GM12874 (cell line): ENCODE data around the gene AMDHD2.

Experiments used
- TF ChIP-seq, protein P1 (sequence below): IDR thresholded peaks from 2 replicates; pipeline ENCODE4 v1.5.1; 2011; ENCODE audit warnings: low read depth, mild to moderate bottlenecking, control low read depth, low read length, moderate library complexity; ENCODE audit not compliant: insufficient read depth

AMDHD2 gene

DNA sequence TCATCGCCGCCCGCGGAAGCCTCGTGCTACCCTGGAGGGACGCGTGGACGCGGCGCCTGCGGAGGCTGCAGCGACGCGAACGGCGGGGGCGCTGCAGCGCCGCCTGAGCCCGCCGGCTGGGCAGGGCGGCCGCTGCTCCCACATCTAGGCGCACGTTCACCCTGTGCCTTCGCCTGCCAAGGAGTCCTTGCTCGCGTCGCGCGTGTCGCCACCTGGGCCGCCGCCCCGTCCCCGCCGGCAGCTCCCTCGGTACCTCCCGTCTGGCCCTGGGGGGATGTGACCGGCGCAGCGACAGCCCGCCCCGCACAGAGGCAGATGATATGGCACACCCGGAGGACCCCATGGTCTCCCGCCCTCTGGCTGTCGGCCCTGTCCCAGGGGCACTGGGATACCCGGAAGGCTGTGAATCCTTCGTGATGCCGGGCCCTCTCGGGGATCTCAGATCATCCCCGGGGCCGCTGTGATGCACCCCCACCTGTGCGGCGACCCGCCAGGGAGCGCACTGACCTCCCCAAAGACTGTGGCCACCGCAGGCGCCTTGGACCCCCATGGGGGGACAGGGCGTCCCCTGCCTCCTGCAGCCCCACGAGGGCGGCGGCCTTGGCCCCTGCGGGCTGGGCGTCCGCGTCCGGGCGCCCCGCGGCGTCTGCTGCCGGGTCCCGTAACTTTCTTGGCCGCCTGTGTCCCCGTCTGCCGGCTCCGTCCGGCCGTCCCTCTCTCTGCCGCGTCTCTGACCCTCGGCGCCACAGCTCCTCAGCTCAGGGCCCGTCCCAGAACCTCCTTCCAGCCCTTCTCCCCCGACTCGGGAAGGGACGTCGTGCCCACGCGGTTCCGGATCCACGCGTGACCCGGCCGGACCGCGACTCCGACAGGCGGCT lies 45.9 kb upstream of the AMDHD2 start:
- TF ChIP-seq, protein P1, sequence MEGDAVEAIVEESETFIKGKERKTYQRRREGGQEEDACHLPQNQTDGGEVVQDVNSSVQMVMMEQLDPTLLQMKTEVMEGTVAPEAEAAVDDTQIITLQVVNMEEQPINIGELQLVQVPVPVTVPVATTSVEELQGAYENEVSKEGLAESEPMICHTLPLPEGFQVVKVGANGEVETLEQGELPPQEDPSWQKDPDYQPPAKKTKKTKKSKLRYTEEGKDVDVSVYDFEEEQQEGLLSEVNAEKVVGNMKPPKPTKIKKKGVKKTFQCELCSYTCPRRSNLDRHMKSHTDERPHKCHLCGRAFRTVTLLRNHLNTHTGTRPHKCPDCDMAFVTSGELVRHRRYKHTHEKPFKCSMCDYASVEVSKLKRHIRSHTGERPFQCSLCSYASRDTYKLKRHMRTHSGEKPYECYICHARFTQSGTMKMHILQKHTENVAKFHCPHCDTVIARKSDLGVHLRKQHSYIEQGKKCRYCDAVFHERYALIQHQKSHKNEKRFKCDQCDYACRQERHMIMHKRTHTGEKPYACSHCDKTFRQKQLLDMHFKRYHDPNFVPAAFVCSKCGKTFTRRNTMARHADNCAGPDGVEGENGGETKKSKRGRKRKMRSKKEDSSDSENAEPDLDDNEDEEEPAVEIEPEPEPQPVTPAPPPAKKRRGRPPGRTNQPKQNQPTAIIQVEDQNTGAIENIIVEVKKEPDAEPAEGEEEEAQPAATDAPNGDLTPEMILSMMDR, result peak; percentile 68

DNA sequence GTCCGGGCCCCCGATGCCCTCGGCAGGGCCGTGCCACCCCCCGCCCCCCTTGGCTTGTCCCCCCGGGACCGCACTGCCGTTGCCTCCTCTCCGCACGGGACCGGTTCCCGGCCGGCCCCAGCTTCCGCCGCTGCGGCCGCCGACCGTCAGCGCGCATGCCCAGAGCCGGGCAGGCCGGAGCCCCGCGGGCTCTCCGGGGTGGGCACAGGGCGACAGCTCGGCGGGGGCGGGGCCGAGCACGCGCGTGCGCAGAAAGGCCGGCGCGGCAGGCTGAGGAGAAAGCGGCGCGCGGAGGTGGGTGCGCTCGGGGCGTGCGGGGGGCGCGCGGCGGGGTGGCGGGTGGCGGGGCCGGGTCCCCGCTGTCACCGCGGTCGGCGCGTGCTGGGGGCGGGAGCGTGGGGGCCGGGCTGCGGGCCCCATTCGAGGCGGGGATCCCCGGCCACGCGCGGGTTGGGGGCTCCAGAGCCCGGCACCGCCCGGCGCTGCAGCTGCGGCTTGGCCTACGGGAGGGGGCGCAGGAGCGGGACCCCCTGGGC lies 45.2 kb upstream of the AMDHD2 start, which contains the start of gene TBC1D24:
TSS of gene TBC1D24 (plus strand) at position 251 of the 536 bp plus-strand sequence. CDS start 21,022 bp downstream, outside the sequence.
- TF ChIP-seq, protein P1, result no peak

DNA sequence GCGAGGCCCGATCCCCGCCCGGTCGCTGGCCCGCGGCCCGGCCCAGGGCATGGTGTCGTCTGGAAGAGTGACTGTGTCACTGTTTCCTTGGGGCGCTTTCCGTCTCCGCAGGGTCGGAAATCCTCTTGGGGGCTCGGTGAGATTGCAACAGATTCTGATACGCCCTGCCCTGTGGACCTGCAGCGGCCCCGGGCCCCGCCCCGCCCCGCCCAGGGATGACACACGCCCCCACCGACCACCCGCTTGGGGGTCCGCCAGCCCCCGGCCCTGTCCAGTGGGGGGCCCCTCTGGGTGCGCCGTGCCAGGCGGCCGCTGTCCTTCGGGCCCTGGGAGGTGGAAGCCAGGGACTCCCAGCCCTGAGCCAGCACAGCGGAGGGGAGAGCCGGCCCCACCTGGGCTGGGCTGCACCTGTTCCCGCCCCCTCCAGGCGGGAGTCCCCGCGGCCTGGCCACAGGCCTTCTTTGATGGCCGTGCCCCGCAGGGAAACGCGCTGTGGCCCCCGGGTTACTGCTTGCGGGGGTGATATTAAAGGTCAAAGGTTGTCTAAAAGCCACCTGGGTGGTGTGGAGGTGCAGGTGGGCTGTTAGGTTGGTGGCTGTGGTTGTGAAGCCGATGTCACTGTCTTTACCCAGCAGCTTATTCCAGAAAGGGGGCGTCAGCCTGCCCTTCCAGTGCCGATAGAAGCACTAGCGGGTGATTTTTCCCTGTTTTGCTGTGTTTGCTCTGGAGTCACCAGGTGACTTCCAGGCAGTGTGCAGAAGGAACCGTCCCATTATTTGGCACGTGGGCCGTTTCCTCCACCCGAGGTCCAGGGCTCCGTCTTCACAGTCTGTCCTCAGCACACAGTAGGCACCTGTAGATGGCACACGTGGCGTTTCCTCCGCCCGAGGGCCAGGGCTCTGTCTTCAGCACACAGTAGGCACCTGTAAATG lies 44.5 kb upstream of the AMDHD2 start:
- TF ChIP-seq, protein P1, result no peak

DNA sequence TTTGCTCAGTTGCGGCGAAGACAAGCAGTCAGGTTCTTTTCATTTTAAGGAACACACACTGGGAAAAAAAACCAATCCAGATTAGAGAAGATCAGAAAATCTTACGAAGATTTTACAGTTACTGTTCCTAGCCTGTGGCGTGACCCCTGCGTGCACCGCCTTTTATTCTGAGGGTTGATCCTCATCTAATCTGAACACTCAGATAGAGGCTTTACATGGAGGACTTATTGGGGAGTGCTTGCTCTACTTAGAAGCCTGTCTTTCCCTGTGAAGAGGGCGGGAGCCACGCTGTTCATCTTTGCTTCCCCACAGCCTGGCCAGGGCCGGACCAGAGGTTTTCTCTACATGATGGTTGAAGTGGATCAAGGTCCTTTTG lies 43.8 kb upstream of the AMDHD2 start:
- TF ChIP-seq, protein P1, result no peak

DNA sequence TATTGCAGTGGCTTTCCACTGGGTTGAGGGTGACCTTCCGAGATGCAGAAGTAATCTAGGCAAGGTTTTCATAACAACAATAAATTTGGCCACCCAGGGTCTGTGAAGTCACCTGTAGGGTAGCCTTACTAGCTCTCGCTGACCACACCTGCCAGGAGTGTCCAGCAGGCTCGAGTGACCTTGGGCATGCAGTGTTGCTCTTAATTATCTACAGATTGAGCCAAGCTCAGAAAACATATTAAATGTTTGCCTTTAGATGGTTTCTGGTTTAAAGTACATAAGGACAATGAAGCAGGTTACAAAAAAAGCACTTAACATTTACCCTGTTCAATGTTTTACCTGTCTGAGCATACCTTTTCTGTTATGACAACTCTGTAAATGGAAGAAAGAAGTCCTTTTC lies 43.4 kb upstream of the AMDHD2 start:
- TF ChIP-seq, protein P1, result no peak

DNA sequence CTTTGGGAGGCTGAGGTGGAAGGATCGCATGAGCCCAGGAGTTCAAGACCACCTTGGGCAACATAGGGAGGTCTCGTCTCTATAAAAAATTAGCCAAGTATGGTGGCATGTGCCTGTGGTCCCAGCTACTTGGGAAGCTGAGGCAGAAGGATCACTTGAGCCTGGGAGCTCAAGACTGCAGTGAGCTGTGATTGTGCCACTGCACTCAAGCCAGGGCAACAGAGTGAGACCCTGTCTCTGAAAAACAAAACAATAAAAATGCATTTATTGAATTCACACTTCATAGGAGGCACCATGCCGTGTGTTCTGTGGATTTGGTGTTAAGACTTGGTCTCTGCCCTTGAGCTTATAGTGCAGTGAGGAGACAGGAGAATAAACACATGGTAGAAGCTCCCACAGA lies 42.8 kb upstream of the AMDHD2 start:
- TF ChIP-seq, protein P1, result no peak

DNA sequence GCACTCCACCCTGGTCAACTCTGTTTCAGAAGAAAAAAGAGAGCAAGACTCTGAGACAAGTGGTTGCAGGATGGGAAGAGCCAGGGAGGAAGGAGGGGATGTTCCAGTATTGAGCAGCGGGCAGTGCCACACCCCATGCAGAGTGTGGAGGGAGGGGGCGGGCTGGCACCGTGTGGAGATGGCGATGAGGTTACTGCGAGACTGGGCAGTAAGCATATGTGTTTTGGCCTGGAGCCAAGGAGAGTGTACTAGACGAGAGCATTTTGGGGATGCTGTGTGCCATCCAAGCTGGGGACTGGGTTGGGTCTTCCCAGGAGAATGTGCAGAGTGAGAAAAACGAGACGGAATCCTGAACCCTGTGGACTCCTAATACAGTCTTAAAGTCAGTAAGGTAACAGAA lies 41.9 kb upstream of the AMDHD2 start:
- TF ChIP-seq, protein P1, result no peak
